Measurements from ENCODE around the gene MXRA7.

Gene MXRA7

GRCh38 chr17:76644995-76645394, 65.8 kb downstream of the MXRA7 start:
- H3F3A ChIP-seq (ENCODE audit: insufficient read depth), result no peaks in the 10 kb centered on the region
- H3K9me3 ChIP-seq (ENCODE audit: insufficient read depth, low read length), result no peaks in the 10 kb centered on the region
- H3K9me2 ChIP-seq (replicated peaks; ENCODE audit: insufficient read depth, low read length), result no peaks in the 10 kb centered on the region
- H3K27ac ChIP-seq (ENCODE audit: low read depth, low read length), result no peak overlapping the region
- no peaks in the 10 kb centered on the region for H4K20me1 ChIP-seq (ENCODE audit: low read depth, low read length)
- H3K27me3 ChIP-seq (ENCODE audit: low read length), result no peaks in the 10 kb centered on the region
- no peak for TF ChIP-seq CTCF (IDR thresholded peaks at IDR 0.05; ENCODE audit: insufficient read depth, low read length, poor library complexity, severe bottlenecking)
- no peak for TF ChIP-seq EZH2phosphoT487 (conservative IDR thresholded peaks at IDR 0.05; ENCODE audit: low read length)
- no peak overlapping the region for H3K4me2 ChIP-seq (ENCODE audit: low read depth, low read length, poor library complexity, severe bottlenecking)
- no peak overlapping the region for H3K9ac ChIP-seq (ENCODE audit: low read length)
- H3K36me3 ChIP-seq (ENCODE audit: low read length), result no peaks in the 10 kb centered on the region
- H3K4me3 ChIP-seq (ENCODE audit: insufficient read depth, low read length, poor library complexity, severe bottlenecking), result no peak overlapping the region
- no peaks in the 10 kb centered on the region for H3K79me2 ChIP-seq (ENCODE audit: insufficient read depth, low read length)
- H2AFZ ChIP-seq (ENCODE audit: low read depth, low read length, severe bottlenecking), result no peak overlapping the region

GRCh38 chr17:76643553-76644148, 67.1 kb downstream of the MXRA7 start, which contains the start of gene ST6GALNAC1:
TSS of gene ST6GALNAC1 (minus strand) at chr17:76643757. CDS start at chr17:76643638, 119 bp downstream.
- TF ChIP-seq CTCF (IDR thresholded peaks at IDR 0.05; ENCODE audit: insufficient read depth, low read length, poor library complexity, severe bottlenecking) (no peak), EZH2phosphoT487 (conservative IDR thresholded peaks at IDR 0.05; ENCODE audit: low read length) (no peak)
- Histone ChIP-seq H3K4me2 (ENCODE audit: low read depth, low read length, poor library complexity, severe bottlenecking) (no peak within 1 kb of the TSS), H3K9me3 (ENCODE audit: insufficient read depth, low read length) (no peaks in the 10 kb centered on the region), H3K9me2 (replicated peaks; ENCODE audit: insufficient read depth, low read length) (no peaks in the 10 kb centered on the region), H3K9ac (ENCODE audit: low read length) (no peak within 1 kb of the TSS), H4K20me1 (ENCODE audit: low read depth, low read length) (no peaks in the 10 kb centered on the region), H3K27ac (ENCODE audit: low read depth, low read length) (no peak within 1 kb of the TSS), H3K36me3 (ENCODE audit: low read length) (no peaks in the 10 kb centered on the region), H3F3A (ENCODE audit: insufficient read depth) (no peaks in the 10 kb centered on the region), H3K27me3 (ENCODE audit: low read length) (no peaks in the 10 kb centered on the region), H2AFZ (ENCODE audit: low read depth, low read length, severe bottlenecking) (no peak within 1 kb of the TSS), H3K4me3 (ENCODE audit: insufficient read depth, low read length, poor library complexity, severe bottlenecking) (no peak within 1 kb of the TSS), H3K79me2 (ENCODE audit: insufficient read depth, low read length) (no peaks in the 10 kb centered on the region)

- Histone ChIP-seq H3K4me2 (ENCODE audit: low read depth, low read length, poor library complexity, severe bottlenecking) (no peak overlapping the region), H4K20me1 (ENCODE audit: low read depth, low read length) (no peaks in the 10 kb centered on the region), H3F3A (ENCODE audit: insufficient read depth) (no peaks in the 10 kb centered on the region), H3K79me2 (ENCODE audit: insufficient read depth, low read length) (no peaks in the 10 kb centered on the region), H3K9me3 (ENCODE audit: insufficient read depth, low read length) (no peaks in the 10 kb centered on the region), H3K4me3 (ENCODE audit: insufficient read depth, low read length, poor library complexity, severe bottlenecking) (no peak overlapping the region), H3K36me3 (ENCODE audit: low read length) (no peaks in the 10 kb centered on the region), H2AFZ (ENCODE audit: low read depth, low read length, severe bottlenecking) (no peak overlapping the region), H3K9ac (ENCODE audit: low read length) (no peak overlapping the region), H3K27ac (ENCODE audit: low read depth, low read length) (no peak overlapping the region), H3K9me2 (replicated peaks; ENCODE audit: insufficient read depth, low read length) (no peaks in the 10 kb centered on the region), H3K27me3 (ENCODE audit: low read length) (no peaks in the 10 kb centered on the region)
- TF ChIP-seq EZH2phosphoT487 (conservative IDR thresholded peaks at IDR 0.05; ENCODE audit: low read length) (no peak), CTCF (IDR thresholded peaks at IDR 0.05; ENCODE audit: insufficient read depth, low read length, poor library complexity, severe bottlenecking) (no peak)
Observed at GRCh38 chr17:76642994-76643393, 67.8 kb downstream of the MXRA7 start.
